Measurements from ENCODE around the gene VMAC.

Gene VMAC

GRCh38 chr19:5873617-5874199 lies 31.0 kb upstream of the VMAC start:
- TF ChIP-seq SIN3A (IDR thresholded peaks at IDR 0.05; ENCODE audit: borderline replicate concordance, insufficient read depth, low read length) (no peak), REST (IDR thresholded peaks at IDR 0.05; ENCODE audit: insufficient read depth in 1 of 2, low read depth in 2 of 2, low read length in 2 of 2) (no peak), POLR2AphosphoS5 (IDR thresholded peaks at IDR 0.05; ENCODE audit: low read depth, low read length) (no peak), FOXP2 (optimal IDR thresholded peaks at IDR 0.05; ENCODE audit: borderline replicate concordance, extremely low read depth, extremely low read length, insufficient read depth) (no peak), TAF1 (IDR thresholded peaks at IDR 0.05; ENCODE audit: borderline replicate concordance, insufficient read depth, low read length) (no peak)

GRCh38 chr19:5877427-5877826 lies 27.2 kb upstream of the VMAC start:
- TF ChIP-seq FOXP2 (optimal IDR thresholded peaks at IDR 0.05; ENCODE audit: borderline replicate concordance, extremely low read depth, extremely low read length, insufficient read depth), result no peak

GRCh38 chr19:5877882-5878281 lies 26.8 kb upstream of the VMAC start:
- TF ChIP-seq POLR2AphosphoS5 (IDR thresholded peaks at IDR 0.05; ENCODE audit: low read depth, low read length) (no peak), SIN3A (IDR thresholded peaks at IDR 0.05; ENCODE audit: borderline replicate concordance, insufficient read depth, low read length) (no peak), REST (IDR thresholded peaks at IDR 0.05; ENCODE audit: insufficient read depth in 1 of 2, low read depth in 2 of 2, low read length in 2 of 2) (no peak), FOXP2 (optimal IDR thresholded peaks at IDR 0.05; ENCODE audit: borderline replicate concordance, extremely low read depth, extremely low read length, insufficient read depth) (no peak), TAF1 (IDR thresholded peaks at IDR 0.05; ENCODE audit: borderline replicate concordance, insufficient read depth, low read length) (no peak)

GRCh38 chr19:5880196-5880595 lies 24.5 kb upstream of the VMAC start:
- no peak for TF ChIP-seq SIN3A (IDR thresholded peaks at IDR 0.05; ENCODE audit: borderline replicate concordance, insufficient read depth, low read length)
- no peak for TF ChIP-seq REST (IDR thresholded peaks at IDR 0.05; ENCODE audit: insufficient read depth in 1 of 2, low read depth in 2 of 2, low read length in 2 of 2)
- no peak for TF ChIP-seq FOXP2 (optimal IDR thresholded peaks at IDR 0.05; ENCODE audit: borderline replicate concordance, extremely low read depth, extremely low read length, insufficient read depth)
- no peak for TF ChIP-seq POLR2AphosphoS5 (IDR thresholded peaks at IDR 0.05; ENCODE audit: low read depth, low read length)
- no peak for TF ChIP-seq TAF1 (IDR thresholded peaks at IDR 0.05; ENCODE audit: borderline replicate concordance, insufficient read depth, low read length)

GRCh38 chr19:5880604-5881078 lies 24.0 kb upstream of the VMAC start:
- no peak for TF ChIP-seq POLR2AphosphoS5 (IDR thresholded peaks at IDR 0.05; ENCODE audit: low read depth, low read length)
- no peak for TF ChIP-seq REST (IDR thresholded peaks at IDR 0.05; ENCODE audit: insufficient read depth in 1 of 2, low read depth in 2 of 2, low read length in 2 of 2)
- TF ChIP-seq TAF1 (IDR thresholded peaks at IDR 0.05; ENCODE audit: borderline replicate concordance, insufficient read depth, low read length), result no peak
- TF ChIP-seq FOXP2 (optimal IDR thresholded peaks at IDR 0.05; ENCODE audit: borderline replicate concordance, extremely low read depth, extremely low read length, insufficient read depth), result peak; percentile 39
- no peak for TF ChIP-seq SIN3A (IDR thresholded peaks at IDR 0.05; ENCODE audit: borderline replicate concordance, insufficient read depth, low read length)

Data from PFSK-1 (cell line).